Endodermal cell (in vitro differentiated cells): ENCODE data around the gene ZNF497. TPM values are rescaled to one million over a fixed set of nuclear protein-coding genes. Genes with fewer than 3 reads are reported as not detected.
A peak's percentile ranks its signal among the peaks of the same experiment; 100 is the strongest.

Source experiments
- DNase-seq: peaks from one replicate; pipeline ENCODE4 v3.0.0-alpha.2; 2017
- H3K27ac ChIP-seq: 2 replicates; pipeline ENCODE4 v1.5.1; 2013; ENCODE audit warnings: mild to moderate bottlenecking, low read depth, low read length, moderate library complexity
- H3K27me3 ChIP-seq: 2 replicates; pipeline ENCODE4 v1.6.1; 2013; ENCODE audit warnings: mild to moderate bottlenecking, low read length, moderate library complexity; ENCODE audit not compliant: insufficient read depth, control insufficient read depth, poor library complexity, severe bottlenecking
- H3K36me3 ChIP-seq: 2 replicates; pipeline ENCODE4 v1.7.0; 2013; ENCODE audit warnings: mild to moderate bottlenecking, low read length, moderate library complexity; ENCODE audit not compliant: control insufficient read depth, insufficient read depth
- H3K4me1 ChIP-seq: one replicate; pipeline ENCODE4 v1.7.0; 2013; ENCODE audit warnings: low read length; ENCODE audit not compliant: control insufficient read depth, insufficient read depth
- H3K4me3 ChIP-seq: 2 replicates; pipeline ENCODE4 v1.5.1; 2013; ENCODE audit warnings: mild to moderate bottlenecking, low read length, moderate library complexity
- H3K9ac ChIP-seq: 2 replicates; pipeline ENCODE4 v1.6.1; 2013; ENCODE audit warnings: mild to moderate bottlenecking, low read length, moderate library complexity; ENCODE audit not compliant: poor library complexity, severe bottlenecking; ENCODE audit errors: extremely low read depth
- H3K9me3 ChIP-seq: 2 replicates; pipeline ENCODE4 v1.6.1; 2013; ENCODE audit warnings: mild to moderate bottlenecking, low read length, moderate library complexity; ENCODE audit not compliant: control insufficient read depth
- H3K27ac Mint-ChIP-seq: 2 replicates; pipeline ENCODE4 v1.8.0; 2020; ENCODE audit warnings: mixed read lengths
- H3K27me3 Mint-ChIP-seq: 2 replicates; pipeline ENCODE4 v1.8.0; 2021; ENCODE audit warnings: mild to moderate bottlenecking, mixed read lengths; ENCODE audit not compliant: insufficient read depth
- H3K36me3 Mint-ChIP-seq: 2 replicates; pipeline ENCODE4 v1.8.0; 2020; ENCODE audit warnings: low read depth, mixed read lengths
- H3K4me1 Mint-ChIP-seq: 2 replicates; pipeline ENCODE4 v1.8.0; 2020; ENCODE audit warnings: mixed read lengths
- H3K4me3 Mint-ChIP-seq: 2 replicates; pipeline ENCODE4 v1.8.0; 2020; ENCODE audit warnings: mild to moderate bottlenecking, moderate library complexity, mixed read lengths
- H3K9me3 Mint-ChIP-seq: 2 replicates; pipeline ENCODE4 v1.8.0; 2020; ENCODE audit warnings: mild to moderate bottlenecking, mixed read lengths
- CTCF ChIP-seq: fragments of 200-600 bp; sonication (generic); conservative IDR thresholded peaks from 2 replicates; pipeline ENCODE4 v1.5.0; 2021; ENCODE audit warnings: antibody characterized with exemption, mild to moderate bottlenecking
- WGBS, 2 experiments: methylation state at CpG; one replicate each; pipeline versions ENCODE4 v1.1.5 to v1.1.7; 2013; ENCODE audit warnings: missing lambda C conversion rate in 2 of 2, mixed read lengths in 1 of 2; ENCODE audit not compliant: insufficient coverage in 1 of 2, insufficient read length in 1 of 2; 5-methylcytosine and 5-hydroxymethylcytosine counted together
- total RNA-seq, 2 donors: library from RNA; stranded (reverse); fragmentation: NEBNext Ultra II Directional in 1 of 2; extraction: Animal tissue kit (Norgen Biotek cat#: 25700) in 1 of 2; gene quantifications; 2 replicates in 1 of 2; 3 replicates in 1 of 2; pipeline ENCODE4 v1.2.1, GENCODE V29; 2021

Gene ZNF497
- total RNA-seq, 2 donors from 2014 or later = 5.2 to 5.9 TPM

DNA sequence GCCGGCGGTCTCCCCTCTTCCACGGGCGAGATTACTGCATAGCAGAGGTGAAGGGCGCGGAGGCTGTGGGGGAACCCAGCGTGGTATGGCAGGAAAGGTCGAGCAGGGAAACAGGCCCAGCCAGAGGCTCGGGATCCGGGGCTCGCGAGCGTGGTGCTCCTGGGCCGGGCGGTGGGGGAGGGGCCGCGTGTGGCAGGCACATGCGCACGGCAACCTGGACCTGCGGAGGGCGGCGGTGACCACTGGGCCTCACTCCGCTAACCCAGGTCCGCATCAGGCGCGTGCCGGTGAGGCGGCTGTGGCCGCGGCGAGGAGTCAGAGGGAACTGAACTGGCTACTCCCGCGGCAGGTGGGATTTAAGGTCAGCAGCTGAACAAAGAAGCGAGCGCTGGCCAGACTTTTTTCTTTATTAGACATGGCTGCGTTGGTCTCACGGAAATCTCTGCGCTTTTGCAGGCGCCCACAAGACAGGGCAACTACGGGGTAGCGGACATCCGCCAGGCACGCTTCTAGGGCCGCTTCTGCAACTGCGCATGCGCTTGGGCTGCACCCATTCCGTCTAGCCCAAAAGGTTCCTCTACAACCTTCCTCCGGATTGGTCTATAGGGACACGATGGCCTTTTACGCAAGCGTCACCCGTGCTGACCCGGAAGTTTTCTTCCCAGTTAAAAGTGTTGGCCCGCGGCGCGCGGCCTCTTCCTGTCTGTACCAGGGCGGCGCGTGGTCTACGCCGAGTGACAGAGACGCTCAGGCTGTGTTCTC is 24.2 kb upstream of the ZNF497 start, which contains the start of gene RPS5:
Gene RPS5, plus strand, starts transcription at position 694 of the 762 bp plus-strand sequence. CDS start 869 bp downstream, outside the sequence.
- Histone ChIP-seq H3K27ac (peak within 1 kb of the TSS; percentile 98), H3K4me1 (peaks cover 13% of the 10 kb centered on the region), H3K4me3 (peak within 1 kb of the TSS; percentile 99), H3K27me3 (no peaks in the 10 kb centered on the region), H3K36me3 (peaks cover 36% of the 10 kb centered on the region), H3K9me3 (no peaks in the 10 kb centered on the region), H3K9ac (peak within 1 kb of the TSS; percentile 91)
- Mint-ChIP-seq H3K27me3 (no peaks in the 10 kb centered on the region), H3K4me3 (peak within 1 kb of the TSS; percentile 96), H3K9me3 (no peaks in the 10 kb centered on the region), H3K27ac (peak within 1 kb of the TSS; percentile 97), H3K36me3 (peaks cover 27% of the 10 kb centered on the region), H3K4me1 (peaks cover 18% of the 10 kb centered on the region)
- peak; percentile 97 for DNase-seq
- 0 to 1% methylated on average over 37 to 64 of the region's 64 CpGs for WGBS, 2 experiments
- no peak for TF ChIP-seq CTCF

- H3K27ac Mint-ChIP-seq = peak overlapping the region; percentile 97
- H3K9ac ChIP-seq = peak overlapping the region; percentile 91
- peak; percentile 56 for DNase-seq
- H3K4me1 Mint-ChIP-seq = peaks cover 18% of the 10 kb centered on the region
- H3K36me3 ChIP-seq = peaks cover 29% of the 10 kb centered on the region
- no peaks in the 10 kb centered on the region for H3K9me3 ChIP-seq
- H3K4me1 ChIP-seq = peaks cover 13% of the 10 kb centered on the region
- H3K36me3 Mint-ChIP-seq = peaks cover 24% of the 10 kb centered on the region
- no peaks in the 10 kb centered on the region for H3K27me3 ChIP-seq
- WGBS, 2 experiments = 15 to 20% methylated on average over 27 to 35 of the region's 36 CpGs
- no peak for TF ChIP-seq CTCF
- H3K9me3 Mint-ChIP-seq = no peaks in the 10 kb centered on the region
- H3K4me3 Mint-ChIP-seq = peak overlapping the region; percentile 96
- H3K27me3 Mint-ChIP-seq = no peaks in the 10 kb centered on the region
- H3K27ac ChIP-seq = peak overlapping the region; percentile 98
- H3K4me3 ChIP-seq = peak overlapping the region; percentile 99
These were observed 23.5 kb upstream of the ZNF497 start for GRCh38 chr19:58385891-58386575.

DNA sequence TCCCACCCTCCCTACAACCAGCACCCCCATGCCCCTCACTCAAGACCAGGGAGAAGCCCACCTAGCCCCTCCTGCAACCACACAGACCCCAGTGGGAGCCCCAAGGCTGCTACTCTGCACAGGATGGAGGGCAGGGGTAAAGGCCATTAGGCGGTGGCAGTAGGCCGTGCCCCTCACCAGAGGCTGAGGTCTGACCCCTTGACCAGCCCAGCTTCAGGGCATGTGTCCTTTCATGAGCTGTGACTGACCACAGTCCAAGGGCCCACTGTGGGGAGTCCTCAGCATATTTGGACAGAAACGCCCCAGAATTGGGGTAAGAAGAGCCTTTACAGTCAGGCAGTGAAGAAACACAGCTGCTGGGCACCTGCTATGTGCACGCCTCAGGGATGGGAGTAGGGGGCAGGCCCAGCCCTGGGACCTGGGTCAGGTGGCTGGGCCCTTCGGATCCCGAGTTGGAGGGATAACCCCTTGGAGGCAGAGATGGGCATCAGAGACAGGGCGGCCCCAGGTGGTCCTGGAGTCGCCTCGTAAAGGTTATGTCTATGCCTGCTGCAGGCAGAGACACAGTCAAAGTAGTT is 22.9 kb upstream of the ZNF497 start:
- no peak overlapping the region for H3K27ac ChIP-seq
- peak overlapping the region; percentile 97 for H3K27ac Mint-ChIP-seq

More for the DNA sequence above, 22.9 kb upstream of the ZNF497 start:
- peaks cover 22% of the 10 kb centered on the region for H3K36me3 ChIP-seq
- Mint-ChIP-seq H3K36me3 (peaks cover 18% of the 10 kb centered on the region), H3K9me3 (no peaks in the 10 kb centered on the region), H3K27me3 (no peaks in the 10 kb centered on the region), H3K4me3 (peak overlapping the region; percentile 96), H3K4me1 (peaks cover 18% of the 10 kb centered on the region)
- peak overlapping the region; percentile 99 for H3K4me3 ChIP-seq
- peak overlapping the region; percentile 91 for H3K9ac ChIP-seq
- peaks cover 13% of the 10 kb centered on the region for H3K4me1 ChIP-seq
- no peak for TF ChIP-seq CTCF
- peak; percentile 37 for DNase-seq
- 92 to 94% methylated on average over 8 to 9 of the region's 9 CpGs for WGBS, 2 experiments
- H3K9me3 ChIP-seq = no peaks in the 10 kb centered on the region
- H3K27me3 ChIP-seq = no peaks in the 10 kb centered on the region
